Measurements from ENCODE around the gene B3GAT1. TPM values are rescaled to one million over a fixed set of nuclear protein-coding genes. Genes with fewer than 3 reads are reported as not detected.

Gene B3GAT1
- polyA plus RNA-seq, 1 donor from 2014 or later: 28.2 TPM

GRCh38 chr11:134333946-134334345 is 78.1 kb downstream of the B3GAT1 start:
- Histone ChIP-seq H4K20me1 (ENCODE audit: insufficient read depth) (no peaks in the 10 kb centered on the region), H3K79me2 (replicated peaks; ENCODE audit: insufficient read depth, low read length) (no peaks in the 10 kb centered on the region), H3K9me3 (ENCODE audit: low read length) (no peaks in the 10 kb centered on the region), H3K27me3 (ENCODE audit: insufficient read depth, low read depth, low read length) (no peaks in the 10 kb centered on the region), H3K9ac (ENCODE audit: low read length) (no peak overlapping the region), H3K4me3 (ENCODE audit: low read length) (no peak overlapping the region), H3K36me3 (ENCODE audit: insufficient read depth, low read length) (no peaks in the 10 kb centered on the region), H3K27ac (ENCODE audit: low read length) (no peak overlapping the region), H3K9me2 (ENCODE audit: insufficient read depth, low read length) (no peaks in the 10 kb centered on the region), H3F3A (ENCODE audit: insufficient read depth, low read length, poor library complexity, severe bottlenecking) (no peaks in the 10 kb centered on the region), H3K4me2 (ENCODE audit: low read length) (no peak overlapping the region), H2AFZ (ENCODE audit: low read depth, low read length) (no peak overlapping the region)
- TF ChIP-seq MXI1 (conservative IDR thresholded peaks at IDR 0.05; ENCODE audit: poor library complexity, severe bottlenecking): no peak
- no peak for TF ChIP-seq POLR2AphosphoS5 (IDR thresholded peaks at IDR 0.05)
- TF ChIP-seq TAF1 (IDR thresholded peaks at IDR 0.05; ENCODE audit: low read depth): no peak
- TF ChIP-seq, protein P1, sequence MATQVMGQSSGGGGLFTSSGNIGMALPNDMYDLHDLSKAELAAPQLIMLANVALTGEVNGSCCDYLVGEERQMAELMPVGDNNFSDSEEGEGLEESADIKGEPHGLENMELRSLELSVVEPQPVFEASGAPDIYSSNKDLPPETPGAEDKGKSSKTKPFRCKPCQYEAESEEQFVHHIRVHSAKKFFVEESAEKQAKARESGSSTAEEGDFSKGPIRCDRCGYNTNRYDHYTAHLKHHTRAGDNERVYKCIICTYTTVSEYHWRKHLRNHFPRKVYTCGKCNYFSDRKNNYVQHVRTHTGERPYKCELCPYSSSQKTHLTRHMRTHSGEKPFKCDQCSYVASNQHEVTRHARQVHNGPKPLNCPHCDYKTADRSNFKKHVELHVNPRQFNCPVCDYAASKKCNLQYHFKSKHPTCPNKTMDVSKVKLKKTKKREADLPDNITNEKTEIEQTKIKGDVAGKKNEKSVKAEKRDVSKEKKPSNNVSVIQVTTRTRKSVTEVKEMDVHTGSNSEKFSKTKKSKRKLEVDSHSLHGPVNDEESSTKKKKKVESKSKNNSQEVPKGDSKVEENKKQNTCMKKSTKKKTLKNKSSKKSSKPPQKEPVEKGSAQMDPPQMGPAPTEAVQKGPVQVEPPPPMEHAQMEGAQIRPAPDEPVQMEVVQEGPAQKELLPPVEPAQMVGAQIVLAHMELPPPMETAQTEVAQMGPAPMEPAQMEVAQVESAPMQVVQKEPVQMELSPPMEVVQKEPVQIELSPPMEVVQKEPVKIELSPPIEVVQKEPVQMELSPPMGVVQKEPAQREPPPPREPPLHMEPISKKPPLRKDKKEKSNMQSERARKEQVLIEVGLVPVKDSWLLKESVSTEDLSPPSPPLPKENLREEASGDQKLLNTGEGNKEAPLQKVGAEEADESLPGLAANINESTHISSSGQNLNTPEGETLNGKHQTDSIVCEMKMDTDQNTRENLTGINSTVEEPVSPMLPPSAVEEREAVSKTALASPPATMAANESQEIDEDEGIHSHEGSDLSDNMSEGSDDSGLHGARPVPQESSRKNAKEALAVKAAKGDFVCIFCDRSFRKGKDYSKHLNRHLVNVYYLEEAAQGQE (IDR thresholded peaks at IDR 0.05; ENCODE audit: borderline replicate concordance): no peak
- no peak for TF ChIP-seq EZH2 (IDR thresholded peaks at IDR 0.05; ENCODE audit: borderline replicate concordance, insufficient read depth, low read length, poor library complexity, severe bottlenecking)
- TF ChIP-seq RAD21 (conservative IDR thresholded peaks at IDR 0.05): no peak
- TF ChIP-seq SMC3 (conservative IDR thresholded peaks at IDR 0.05; ENCODE audit: poor library complexity): no peak
- TF ChIP-seq EP300 (conservative IDR thresholded peaks at IDR 0.05; ENCODE audit: poor library complexity, severe bottlenecking): no peak
- no peak for TF ChIP-seq CTCF (IDR thresholded peaks at IDR 0.05; ENCODE audit: poor library complexity, severe bottlenecking)

- Histone ChIP-seq H4K20me1 (ENCODE audit: insufficient read depth) (no peaks in the 10 kb centered on the region), H3K79me2 (replicated peaks; ENCODE audit: insufficient read depth, low read length) (no peaks in the 10 kb centered on the region), H3K9ac (ENCODE audit: low read length) (no peak overlapping the region), H3K4me2 (ENCODE audit: low read length) (no peak overlapping the region), H3K9me2 (ENCODE audit: insufficient read depth, low read length) (no peaks in the 10 kb centered on the region), H3K9me3 (ENCODE audit: low read length) (no peaks in the 10 kb centered on the region), H3K36me3 (ENCODE audit: insufficient read depth, low read length) (no peaks in the 10 kb centered on the region), H3K27me3 (ENCODE audit: insufficient read depth, low read depth, low read length) (no peaks in the 10 kb centered on the region), H2AFZ (ENCODE audit: low read depth, low read length) (no peak overlapping the region), H3F3A (ENCODE audit: insufficient read depth, low read length, poor library complexity, severe bottlenecking) (no peaks in the 10 kb centered on the region), H3K4me3 (ENCODE audit: low read length) (no peak overlapping the region), H3K27ac (ENCODE audit: low read length) (no peak overlapping the region)
- no peak for TF ChIP-seq POLR2AphosphoS5 (IDR thresholded peaks at IDR 0.05)
- no peak for TF ChIP-seq SMC3 (conservative IDR thresholded peaks at IDR 0.05; ENCODE audit: poor library complexity)
- no peak for TF ChIP-seq MXI1 (conservative IDR thresholded peaks at IDR 0.05; ENCODE audit: poor library complexity, severe bottlenecking)
- no peak for TF ChIP-seq EZH2 (IDR thresholded peaks at IDR 0.05; ENCODE audit: borderline replicate concordance, insufficient read depth, low read length, poor library complexity, severe bottlenecking)
- TF ChIP-seq, protein P1 (IDR thresholded peaks at IDR 0.05; ENCODE audit: borderline replicate concordance): no peak
- TF ChIP-seq CTCF (IDR thresholded peaks at IDR 0.05; ENCODE audit: poor library complexity, severe bottlenecking): no peak
- TF ChIP-seq RAD21 (conservative IDR thresholded peaks at IDR 0.05): no peak
- no peak for TF ChIP-seq TAF1 (IDR thresholded peaks at IDR 0.05; ENCODE audit: low read depth)
- TF ChIP-seq EP300 (conservative IDR thresholded peaks at IDR 0.05; ENCODE audit: poor library complexity, severe bottlenecking): no peak
Measured at GRCh38 chr11:134333312-134333711, 78.7 kb downstream of the B3GAT1 start.
